Effector memory CD8-positive, alpha-beta T cell (primary cell): ENCODE measurements around the gene PRF1.

Source experiments
- ATAC-seq: fragments of 150-1000 bp; cut with Tn5 transposase; replicated peaks from 2 replicates; pipeline ENCODE4 v1.10.0; 2021; ENCODE audit warnings: mild to moderate bottlenecking, moderate library complexity
- DNase-seq, 3 experiments: peaks; one replicate each; pipeline ENCODE4 v3.0.0; 2021
- H3K27ac Mint-ChIP-seq, 2 donors: one replicate each; pipeline ENCODE4 v1.8.0; 2022; ENCODE audit warnings: mild to moderate bottlenecking in 2 of 2, mixed read lengths in 2 of 2, moderate library complexity in 2 of 2
- H3K27me3 Mint-ChIP-seq, 2 donors: one replicate each; pipeline ENCODE4 v1.8.0; 2022; ENCODE audit warnings: mixed read lengths in 2 of 2
- H3K36me3 Mint-ChIP-seq: one replicate; pipeline ENCODE4 v1.8.0; 2022; ENCODE audit warnings: mild to moderate bottlenecking, moderate library complexity, mixed read lengths; ENCODE audit not compliant: insufficient read depth
- H3K4me1 Mint-ChIP-seq, 2 donors: one replicate each; pipeline ENCODE4 v1.8.0; 2022; ENCODE audit warnings: low read depth in 2 of 2, mixed read lengths in 2 of 2
- H3K4me3 Mint-ChIP-seq, 2 donors: one replicate each; pipeline ENCODE4 v1.8.0; 2022; ENCODE audit warnings: mild to moderate bottlenecking in 2 of 2, mixed read lengths in 2 of 2, moderate library complexity in 2 of 2
- H3K9me3 Mint-ChIP-seq, 2 donors: one replicate each; pipeline ENCODE4 v1.8.0; 2022; ENCODE audit warnings: mixed read lengths in 2 of 2

PRF1 gene

DNA sequence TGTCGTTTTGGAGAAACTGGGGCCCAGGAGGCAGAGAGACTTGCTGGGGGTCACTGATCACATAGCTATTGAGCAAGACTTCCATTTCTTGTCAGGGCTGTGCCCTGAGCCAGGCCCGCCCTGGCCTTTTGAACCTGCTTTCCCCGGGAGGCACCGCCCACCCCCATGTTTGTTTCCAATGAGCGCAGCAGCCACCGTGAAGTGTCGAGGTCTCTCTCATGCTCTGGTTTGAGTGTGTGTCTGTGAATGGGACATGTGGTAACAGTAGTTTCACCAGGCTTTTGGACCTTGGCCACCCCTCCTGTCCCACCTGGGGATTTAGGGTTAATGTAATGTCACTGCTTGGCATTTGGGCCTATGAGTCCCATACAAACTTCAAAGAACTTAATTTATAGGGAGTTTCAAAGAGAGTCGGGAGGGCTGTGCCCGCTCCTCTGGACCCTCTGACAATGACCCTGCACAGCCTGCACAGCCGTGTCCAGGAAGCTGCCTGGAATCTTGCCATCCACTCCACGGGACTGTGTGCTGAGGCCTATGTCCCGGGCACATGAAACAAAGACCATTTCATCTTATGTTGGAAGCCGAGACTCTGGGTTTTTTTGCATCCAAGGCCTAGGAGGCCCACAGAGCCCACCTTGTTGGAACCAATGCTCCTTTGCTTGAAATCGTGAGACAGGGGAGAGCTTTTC is 6.3 kb downstream of the PRF1 start:
- peaks cover 72 to 79% of the 10 kb centered on the region in 2 donors for H3K4me1 Mint-ChIP-seq
- H3K9me3 Mint-ChIP-seq, result no peaks in the 10 kb centered on the region
- no peak for ATAC-seq

DNA sequence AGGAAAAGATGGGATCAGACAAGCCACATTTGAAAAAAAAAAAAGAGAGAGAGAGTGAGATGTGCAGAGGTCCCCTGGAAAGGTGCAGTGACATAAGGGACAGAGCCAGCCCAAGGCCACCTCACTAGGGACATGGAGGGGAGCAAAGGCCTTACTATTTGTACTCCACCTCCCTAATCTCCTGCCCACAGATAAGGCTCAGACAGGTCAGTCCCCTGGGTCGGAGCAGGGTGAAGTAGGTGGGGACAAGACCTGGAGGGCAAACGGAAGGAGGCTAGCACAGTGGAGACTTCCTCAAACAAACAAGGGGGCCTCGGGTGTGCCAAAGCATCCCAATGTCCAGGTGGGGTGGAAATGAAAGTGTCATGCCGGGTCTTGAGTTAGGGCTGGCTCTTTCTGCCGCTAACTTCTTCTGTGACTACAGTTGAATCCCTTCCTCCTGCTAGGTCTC is 7.0 kb downstream of the PRF1 start:
- Mint-ChIP-seq H3K9me3 (no peaks in the 10 kb centered on the region), H3K27me3 (no peaks in the 10 kb centered on the region), H3K4me1 (peaks cover 75 to 83% of the 10 kb centered on the region in 2 donors), H3K27ac (peak overlapping the region; percentile 52 to 96), H3K4me3 (peak overlapping the region; percentile 96 to 100), H3K36me3 (peaks cover 87% of the 10 kb centered on the region)
- ATAC-seq, result no peak
- DNase-seq, result no peak

More for the DNA sequence above, 6.3 kb downstream of the PRF1 start:
- Mint-ChIP-seq H3K27me3 (no peaks in the 10 kb centered on the region), H3K36me3 (peaks cover 86% of the 10 kb centered on the region), H3K4me3 (peak overlapping the region; percentile 96 to 100), H3K27ac (peak overlapping the region; percentile 52 to 96)
- DNase-seq, result no peak

DNA sequence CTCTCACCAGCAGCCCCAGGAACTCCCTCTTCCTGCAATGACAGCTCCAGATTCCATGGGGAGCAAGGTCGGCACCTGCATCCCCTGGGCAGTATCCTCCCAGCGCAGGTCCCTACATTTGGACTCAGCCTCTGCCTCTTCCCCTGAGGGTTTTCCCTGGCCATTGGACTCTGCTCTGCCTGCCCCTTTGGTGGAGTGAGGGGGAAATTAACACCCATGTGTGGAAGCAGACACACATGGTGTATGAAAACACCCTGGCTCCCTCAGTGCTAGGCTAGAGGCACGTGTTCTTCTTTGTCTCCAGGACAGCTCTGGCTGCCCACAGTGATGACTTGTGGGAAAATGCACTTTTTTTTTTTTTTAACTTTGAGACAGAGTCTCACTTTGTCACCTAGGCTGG is 8.4 kb downstream of the PRF1 start:
- peak overlapping the region in 1 of 2 donors; percentile 22 for H3K4me3 Mint-ChIP-seq
- ATAC-seq (peak; percentile 67), DNase-seq (no peak)
- peak overlapping the region; percentile 8 to 96 for H3K27ac Mint-ChIP-seq
- no peaks in the 10 kb centered on the region for H3K27me3 Mint-ChIP-seq
- no peaks in the 10 kb centered on the region for H3K9me3 Mint-ChIP-seq
- H3K4me1 Mint-ChIP-seq, result peaks cover 79 to 81% of the 10 kb centered on the region in 2 donors
- peaks cover 73% of the 10 kb centered on the region for H3K36me3 Mint-ChIP-seq

DNA sequence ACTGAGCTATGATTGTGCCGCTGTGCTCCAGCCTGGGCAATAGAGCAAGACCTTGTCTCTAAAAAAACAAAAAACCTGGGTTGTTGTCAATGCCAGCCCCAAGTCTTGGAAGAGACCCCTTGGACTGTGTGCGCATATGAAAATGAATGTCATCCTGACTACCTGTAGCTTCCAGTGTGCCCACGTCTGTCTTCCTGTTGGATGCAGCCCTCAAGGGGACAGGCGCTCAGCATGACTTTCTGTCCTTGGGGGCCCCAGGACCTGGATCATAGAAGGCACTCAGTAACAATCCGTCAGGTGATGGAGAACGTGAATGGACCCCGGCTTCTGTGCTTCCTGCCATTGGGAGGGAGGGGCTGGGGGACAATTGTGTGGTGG is 9.0 kb downstream of the PRF1 start:
- ATAC-seq (no peak), DNase-seq (no peak)
- Mint-ChIP-seq H3K4me1 (peaks cover 76 to 79% of the 10 kb centered on the region in 2 donors), H3K27ac (peak overlapping the region; percentile 8 to 96), H3K9me3 (no peaks in the 10 kb centered on the region), H3K27me3 (no peaks in the 10 kb centered on the region), H3K36me3 (peaks cover 68% of the 10 kb centered on the region), H3K4me3 (peak overlapping the region in 1 of 2 donors; percentile 22)

DNA sequence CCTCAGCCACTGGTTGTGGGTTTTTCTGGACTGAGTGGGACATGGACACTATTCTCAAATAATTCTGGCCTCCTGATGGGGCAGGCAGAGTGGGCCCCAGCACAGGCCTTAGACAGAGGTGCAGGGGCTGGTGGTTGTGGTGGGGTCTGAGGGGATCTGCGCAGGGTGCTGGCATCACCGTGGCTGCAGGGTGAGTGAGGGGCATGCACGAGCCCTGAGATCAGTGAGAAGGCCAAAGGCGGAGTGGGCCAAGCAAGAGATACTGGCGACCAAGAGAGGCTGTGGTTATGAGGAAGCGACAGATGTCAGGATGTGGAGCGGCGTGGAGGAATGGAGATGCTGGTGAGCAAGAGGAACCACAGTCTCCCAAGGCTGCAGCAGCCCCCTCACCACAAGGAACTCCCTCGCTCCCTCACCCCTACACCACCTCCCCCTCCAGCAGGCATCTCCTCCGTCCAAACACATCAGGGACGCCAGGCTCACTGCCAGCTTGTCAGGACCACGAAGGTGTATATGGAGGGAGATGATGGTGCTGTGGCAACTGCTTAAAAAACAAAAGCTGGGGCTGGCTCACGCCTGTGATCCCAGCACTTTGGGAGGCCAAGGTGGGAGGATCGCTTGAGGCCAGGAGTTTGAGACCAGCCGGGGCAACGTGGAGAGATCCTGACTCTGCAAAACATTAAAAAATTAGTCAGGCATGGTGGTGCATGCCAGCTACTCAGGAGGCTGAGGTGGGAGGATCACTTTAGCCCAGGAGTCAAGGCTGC is 9.6 kb downstream of the PRF1 start:
- no peaks in the 10 kb centered on the region for H3K27me3 Mint-ChIP-seq
- DNase-seq, result no peak
- peak overlapping the region; percentile 4 to 78 for H3K27ac Mint-ChIP-seq
- H3K9me3 Mint-ChIP-seq, result no peaks in the 10 kb centered on the region
- peak overlapping the region in 1 of 2 donors; percentile 46 for H3K4me3 Mint-ChIP-seq
- peaks cover 74 to 82% of the 10 kb centered on the region in 2 donors for H3K4me1 Mint-ChIP-seq
- peaks cover 64% of the 10 kb centered on the region for H3K36me3 Mint-ChIP-seq
- ATAC-seq, result no peak

DNA sequence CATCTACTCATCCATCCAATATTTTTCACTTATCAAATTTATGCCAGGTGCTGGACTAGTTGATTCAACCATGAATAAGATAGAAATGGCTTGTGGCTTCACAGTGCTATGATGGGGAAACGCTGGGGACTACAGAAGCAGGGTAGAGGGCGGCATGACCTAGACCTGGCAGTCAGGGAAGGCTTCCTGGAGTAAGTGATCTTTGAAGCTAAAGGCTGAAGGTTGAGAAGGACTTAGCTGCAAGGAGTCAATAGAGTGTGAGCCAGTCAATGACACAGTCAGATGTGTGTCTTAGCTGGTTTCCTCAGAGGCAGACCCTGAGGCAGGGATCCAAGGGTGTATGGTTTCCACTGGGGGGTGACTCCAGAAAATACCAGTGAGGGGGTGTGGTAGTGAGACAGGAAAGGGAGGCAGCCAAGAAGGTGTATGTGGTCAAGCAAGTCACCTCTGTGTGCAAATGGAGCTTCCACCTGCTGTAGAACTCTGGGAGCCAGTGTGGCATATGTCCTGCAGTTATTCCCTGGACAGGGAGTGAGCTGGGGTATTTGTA is 10.3 kb downstream of the PRF1 start:
- peak overlapping the region; percentile 4 to 78 for H3K27ac Mint-ChIP-seq
- ATAC-seq (no peak), DNase-seq (no peak)
- no peaks in the 10 kb centered on the region for H3K9me3 Mint-ChIP-seq
- peak overlapping the region in 1 of 2 donors; percentile 11 for H3K4me3 Mint-ChIP-seq
- peaks cover 57% of the 10 kb centered on the region for H3K36me3 Mint-ChIP-seq
- H3K4me1 Mint-ChIP-seq, result peaks cover 69 to 78% of the 10 kb centered on the region in 2 donors
- no peaks in the 10 kb centered on the region for H3K27me3 Mint-ChIP-seq

DNA sequence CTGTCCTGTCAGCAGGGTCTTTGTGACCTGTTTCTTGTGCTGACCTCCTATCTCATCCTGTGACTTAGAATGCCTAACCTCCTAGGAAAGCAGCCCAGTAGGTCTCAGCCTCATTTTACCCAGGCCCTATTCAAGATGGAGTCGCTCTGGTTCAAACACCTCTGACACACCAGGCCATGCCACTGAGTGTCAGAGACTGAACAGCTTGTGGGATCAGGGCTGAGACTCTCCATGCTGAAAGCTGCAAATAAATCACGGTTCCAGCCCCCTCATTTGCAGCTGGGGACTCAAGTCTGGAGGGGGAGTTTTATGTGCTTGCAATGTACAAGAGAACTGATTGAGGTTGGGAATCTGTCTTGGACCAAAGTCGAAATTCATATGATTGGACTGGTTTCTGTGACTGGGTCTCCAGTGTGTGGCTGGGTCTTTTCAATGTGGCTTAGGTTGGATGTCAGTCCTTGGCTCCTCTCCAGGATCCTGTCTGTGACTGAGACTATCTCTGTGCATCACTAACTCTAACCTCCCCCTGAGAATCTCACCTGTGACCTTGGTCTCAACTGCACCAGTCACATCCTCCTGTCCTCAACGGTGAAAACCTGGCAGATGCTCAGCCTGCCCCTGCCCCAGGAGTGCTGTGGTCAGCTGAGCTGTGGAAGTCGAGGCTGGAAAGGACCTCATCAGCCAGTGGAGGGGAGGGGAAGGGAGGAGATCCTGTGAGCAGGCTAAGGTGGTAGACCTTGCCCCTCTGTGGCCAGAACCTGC is 11.7 kb downstream of the PRF1 start:
- Mint-ChIP-seq H3K4me3 (no peak overlapping the region), H3K36me3 (peaks cover 48% of the 10 kb centered on the region), H3K27ac (peak overlapping the region in 1 of 2 donors; percentile 26), H3K9me3 (no peaks in the 10 kb centered on the region), H3K4me1 (peaks cover 55 to 68% of the 10 kb centered on the region in 2 donors), H3K27me3 (no peaks in the 10 kb centered on the region)
- no peak for ATAC-seq
- DNase-seq, result no peak

DNA sequence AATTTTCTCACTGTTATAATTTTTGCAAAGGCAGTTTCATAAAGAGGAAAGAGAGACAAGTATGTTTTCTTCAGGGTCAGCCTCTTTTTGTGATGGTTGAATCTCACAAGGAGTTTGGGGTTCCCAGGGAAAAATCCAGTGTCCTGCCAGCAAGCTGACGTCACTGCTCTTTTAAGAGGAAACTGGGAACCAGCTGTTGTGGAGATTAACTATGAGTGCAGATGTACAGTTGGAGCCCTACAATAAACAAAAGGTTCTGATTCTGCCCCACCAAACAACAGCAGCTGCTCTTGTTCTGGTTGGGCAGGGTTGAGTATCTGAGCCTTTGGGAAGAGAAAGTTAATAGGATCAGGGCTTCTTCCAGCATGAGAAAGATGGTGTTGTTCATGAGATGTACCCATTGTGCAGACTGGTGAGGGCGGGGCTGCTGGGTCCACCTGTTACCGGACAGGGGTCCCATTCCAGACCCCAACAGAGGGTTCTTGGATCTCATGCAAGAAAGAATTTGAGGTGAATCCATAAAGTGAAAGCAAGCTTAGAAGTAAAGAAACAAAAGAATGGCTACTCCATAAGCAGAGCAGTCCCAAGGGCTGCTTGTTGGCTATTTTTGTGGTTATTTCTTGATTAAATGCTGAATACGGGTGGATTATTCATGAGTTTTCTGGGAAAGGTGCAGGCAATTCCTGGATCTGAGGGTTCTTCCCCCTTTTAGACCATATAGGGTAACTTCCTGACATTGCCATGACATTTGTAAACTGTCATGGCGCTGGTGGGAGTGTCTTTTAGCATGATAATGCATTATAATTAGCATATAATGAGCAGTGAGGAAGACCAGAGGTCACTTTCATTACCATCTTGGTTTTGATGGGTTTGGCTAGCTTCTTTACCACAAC is 12.5 kb downstream of the PRF1 start:
- peaks cover 49 to 60% of the 10 kb centered on the region in 2 donors for H3K4me1 Mint-ChIP-seq
- H3K9me3 Mint-ChIP-seq, result no peaks in the 10 kb centered on the region
- H3K36me3 Mint-ChIP-seq, result peaks cover 40% of the 10 kb centered on the region
- no peak overlapping the region for H3K27ac Mint-ChIP-seq
- no peak overlapping the region for H3K4me3 Mint-ChIP-seq
- no peak for DNase-seq
- ATAC-seq, result no peak
- H3K27me3 Mint-ChIP-seq, result no peaks in the 10 kb centered on the region

DNA sequence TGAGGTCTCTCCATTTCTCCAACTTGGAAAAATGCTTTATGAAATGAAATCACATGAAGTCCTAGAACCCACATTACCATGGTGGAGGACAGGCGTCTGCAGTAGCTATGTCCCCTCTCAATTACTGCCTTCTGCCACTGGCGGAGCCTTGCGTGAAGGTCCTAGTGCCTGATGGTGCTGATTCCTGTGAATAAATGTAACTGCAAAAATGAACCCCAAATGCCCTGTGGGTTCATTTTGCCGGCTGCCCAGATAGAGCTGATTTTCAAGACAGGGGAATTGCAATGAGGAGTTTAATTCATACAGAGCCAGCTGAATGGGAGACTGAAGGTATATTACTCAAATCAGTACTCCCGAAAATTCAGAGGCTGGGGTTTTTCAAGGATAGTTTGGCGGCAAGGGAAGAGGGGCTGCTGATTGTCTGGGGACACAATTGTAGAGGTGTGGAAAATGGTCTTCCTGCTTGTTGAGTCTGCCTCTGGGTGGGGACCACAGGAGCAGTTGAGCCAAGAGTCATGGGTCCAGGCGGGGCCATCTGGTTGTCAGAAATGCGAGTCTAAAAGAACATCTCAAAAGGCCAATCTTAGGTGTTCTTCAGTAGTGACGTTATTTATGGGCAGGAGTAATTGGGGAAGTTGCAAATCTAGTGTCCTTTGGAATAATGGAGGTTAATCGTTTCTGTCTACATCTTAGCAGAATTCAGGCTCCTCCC is 13.5 kb downstream of the PRF1 start:
- no peak overlapping the region for H3K4me3 Mint-ChIP-seq
- ATAC-seq (no peak), DNase-seq (no peak)
- H3K27ac Mint-ChIP-seq, result no peak overlapping the region
- peaks cover 42 to 50% of the 10 kb centered on the region in 2 donors for H3K4me1 Mint-ChIP-seq
- no peaks in the 10 kb centered on the region for H3K27me3 Mint-ChIP-seq
- peaks cover 37% of the 10 kb centered on the region for H3K36me3 Mint-ChIP-seq
- no peaks in the 10 kb centered on the region for H3K9me3 Mint-ChIP-seq

DNA sequence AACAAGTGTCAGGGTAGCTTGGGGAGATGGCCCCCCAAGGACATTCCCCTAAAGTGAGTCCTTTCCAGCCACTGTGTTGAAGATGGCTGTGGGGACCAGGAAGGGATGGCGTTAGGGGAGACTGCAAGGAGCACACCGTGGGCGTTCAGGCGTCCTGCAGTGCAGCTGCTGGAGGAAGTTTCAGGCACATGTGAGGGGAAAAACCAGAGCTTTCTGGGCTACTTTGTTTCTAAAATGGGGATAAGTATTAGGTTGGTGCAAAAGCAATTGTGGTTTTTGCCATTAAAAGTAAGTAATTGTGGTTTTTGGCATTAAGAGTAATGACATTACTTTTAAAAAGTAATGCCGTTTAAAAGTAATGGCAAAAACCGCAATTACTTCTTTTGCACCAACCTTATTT is 14.3 kb downstream of the PRF1 start:
- H3K27ac Mint-ChIP-seq, result no peak overlapping the region
- no peaks in the 10 kb centered on the region for H3K9me3 Mint-ChIP-seq
- H3K36me3 Mint-ChIP-seq, result peaks cover 34% of the 10 kb centered on the region
- H3K4me3 Mint-ChIP-seq, result no peak overlapping the region
- H3K27me3 Mint-ChIP-seq, result no peaks in the 10 kb centered on the region
- no peak for ATAC-seq
- no peak for DNase-seq
- H3K4me1 Mint-ChIP-seq, result peaks cover 36 to 49% of the 10 kb centered on the region in 2 donors

DNA sequence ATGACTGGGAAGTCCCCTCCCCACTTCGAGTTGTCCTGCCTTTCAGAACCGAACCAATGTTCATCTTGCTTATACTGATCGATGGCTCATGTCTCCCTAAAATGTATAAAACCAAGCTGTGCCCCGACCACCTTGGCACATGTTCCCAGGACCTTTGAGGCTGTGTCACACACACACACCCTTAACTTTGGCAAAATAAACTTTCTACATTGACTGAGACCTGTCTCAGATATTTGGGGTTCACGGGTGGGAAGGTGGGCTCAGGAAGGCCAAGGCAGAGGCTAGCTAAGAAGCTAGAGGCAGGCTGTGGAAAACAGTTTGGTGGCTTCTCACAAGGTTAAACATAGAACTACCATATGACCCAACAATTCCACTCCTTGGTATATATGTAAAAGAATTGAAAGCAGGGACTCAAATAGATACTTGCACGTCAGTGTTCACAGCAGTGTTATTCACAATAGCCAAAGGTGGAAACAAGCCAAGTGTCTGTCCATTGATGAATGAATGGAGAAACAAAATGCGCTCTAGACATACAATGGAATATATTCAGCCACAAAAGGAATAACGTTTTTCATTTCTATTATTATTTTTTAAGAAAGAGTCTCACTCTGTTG is 15.4 kb downstream of the PRF1 start:
- peaks cover 26 to 41% of the 10 kb centered on the region in 2 donors for H3K4me1 Mint-ChIP-seq
- H3K27me3 Mint-ChIP-seq, result no peaks in the 10 kb centered on the region
- no peak for ATAC-seq
- DNase-seq, result no peak
- no peaks in the 10 kb centered on the region for H3K9me3 Mint-ChIP-seq
- H3K4me3 Mint-ChIP-seq, result no peak overlapping the region
- no peak overlapping the region for H3K27ac Mint-ChIP-seq
- peaks cover 23% of the 10 kb centered on the region for H3K36me3 Mint-ChIP-seq
